Hypothalamus (tissue), 51 donors: Measurements from ENCODE around the gene VAMP7.
"Not testable (repeated sequence)": the region's sequence is repeated elsewhere in the genome, so short reads cannot be mapped to it uniquely, and the experiment has no call there.

Experiments
- DNase-seq, 51 donors: peaks; one replicate each; lab custom pipeline; 2025; lab: John Stamatoyannopoulos, UW

VAMP7 gene

DNA sequence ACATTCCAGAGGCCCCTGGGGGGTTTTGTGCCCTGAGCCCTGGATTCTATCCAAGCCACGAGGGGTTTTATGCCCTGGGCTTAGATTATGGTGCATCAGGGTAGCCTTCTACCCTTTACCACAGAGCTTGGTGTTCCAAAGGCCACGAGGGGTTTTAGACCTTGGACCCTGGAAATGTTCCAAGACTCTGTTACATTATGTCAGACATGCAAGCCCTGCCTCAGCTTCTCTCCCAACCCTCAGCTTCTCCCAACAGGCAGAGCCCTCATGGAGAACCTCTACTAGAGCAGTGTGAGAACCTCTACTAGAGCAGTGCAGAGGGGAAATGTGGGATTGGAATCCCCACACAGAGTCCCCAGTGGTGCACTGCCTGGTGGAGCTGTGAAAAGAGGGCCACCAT, 105.8 kb downstream of the VAMP7 start:
- not testable (repeated sequence) for DNase-seq

DNA sequence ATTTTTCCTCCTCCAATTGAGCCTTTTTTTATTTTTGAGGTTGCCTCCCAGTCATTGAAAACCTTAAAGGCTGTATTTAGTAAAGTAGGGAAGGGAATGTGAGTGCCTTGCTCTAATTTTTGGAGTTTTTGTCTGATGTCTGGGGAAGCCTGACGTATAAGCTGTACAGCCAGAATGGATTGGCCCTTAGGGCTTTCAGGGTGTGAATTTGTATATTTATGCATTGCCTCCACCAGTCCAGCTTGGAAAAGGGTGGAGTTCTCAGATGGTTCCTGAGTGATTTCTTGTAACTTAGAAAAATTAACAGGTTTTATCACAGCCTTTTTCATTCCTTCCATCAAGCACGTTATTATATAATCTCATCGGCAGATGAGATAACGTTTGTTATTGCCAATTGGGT, 107.7 kb downstream of the VAMP7 start:
- DNase-seq, result no peak
